ENCODE data around the gene ZNF576.
"Not testable (repeated sequence)": the region's sequence is repeated elsewhere in the genome, so short reads cannot be mapped to it uniquely, and the experiment has no call there.

ZNF576 gene, protein sequence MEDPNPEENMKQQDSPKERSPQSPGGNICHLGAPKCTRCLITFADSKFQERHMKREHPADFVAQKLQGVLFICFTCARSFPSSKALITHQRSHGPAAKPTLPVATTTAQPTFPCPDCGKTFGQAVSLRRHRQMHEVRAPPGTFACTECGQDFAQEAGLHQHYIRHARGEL

DNA sequence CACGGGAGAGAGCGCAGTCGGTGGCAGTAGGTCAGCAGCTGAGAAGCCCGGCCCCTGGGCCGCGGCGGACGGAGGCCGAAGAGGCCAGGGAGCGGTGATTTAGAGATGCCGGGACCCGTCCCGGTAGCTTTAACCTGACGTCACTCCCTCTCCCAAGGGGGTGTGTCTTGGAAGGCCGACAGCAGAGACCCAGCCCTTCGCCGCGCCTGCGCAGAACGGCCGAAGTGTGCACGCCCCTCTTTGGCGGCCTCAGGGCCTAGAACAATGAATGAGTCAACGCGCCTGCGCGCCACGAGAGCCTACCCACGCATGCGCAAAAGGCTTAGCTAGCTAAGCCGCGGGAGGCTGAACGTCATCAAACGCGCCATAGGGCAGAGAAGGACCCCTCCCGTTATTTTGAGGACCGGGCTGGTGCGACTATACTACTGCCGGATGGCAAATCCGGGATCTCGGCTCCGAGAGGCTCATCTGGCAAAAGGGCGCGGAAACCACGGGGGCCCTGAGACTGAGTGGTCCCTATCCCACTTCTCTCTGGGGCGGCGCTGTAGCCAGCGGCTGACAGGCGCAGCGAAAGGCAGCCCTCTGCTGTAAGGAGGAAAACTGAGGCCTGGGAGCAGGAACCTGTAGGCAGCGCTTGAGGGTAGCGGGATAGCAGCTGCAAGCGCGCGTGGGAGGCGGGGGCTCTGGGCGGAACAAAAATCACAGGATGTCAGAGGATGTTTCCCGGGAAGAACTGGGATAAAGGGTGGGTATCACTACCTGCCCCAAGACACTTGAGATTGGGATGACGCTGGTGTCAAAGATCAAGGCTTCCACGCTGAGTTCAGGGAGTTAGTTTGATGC lies at the start of gene ZNF576, which contains the start of gene IRGQ:
ZNF576 (plus strand) TSS at position 597 of the 843 bp plus-strand sequence. CDS start 514 bp downstream, outside the sequence.
IRGQ (minus strand) TSS at position 136 of the 843 bp plus-strand sequence. CDS start 796 bp downstream, outside the sequence.
- peak; percentile 100 for DNase-seq

DNA sequence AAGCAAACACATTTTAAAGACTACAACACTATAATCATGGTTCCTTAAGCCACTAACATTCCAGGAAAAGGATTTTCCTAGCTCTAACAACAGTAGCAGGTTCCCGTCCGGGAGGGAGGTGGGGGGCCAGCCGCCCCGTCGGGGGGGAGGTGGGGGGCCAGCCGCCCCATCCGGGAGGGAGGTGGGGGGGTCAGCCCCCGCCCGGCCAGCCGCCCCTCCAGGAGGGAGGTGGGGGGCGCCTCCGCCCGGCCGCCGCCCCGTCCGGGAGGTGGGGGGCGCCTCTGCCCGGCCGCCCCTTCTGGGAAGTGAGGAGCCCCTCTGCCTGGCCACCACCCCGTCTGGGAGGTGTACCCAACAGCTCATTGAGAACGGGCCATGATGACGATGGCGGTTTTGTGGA lies 48.5 kb upstream of the ZNF576 start:
- not testable (repeated sequence) for DNase-seq

DNA sequence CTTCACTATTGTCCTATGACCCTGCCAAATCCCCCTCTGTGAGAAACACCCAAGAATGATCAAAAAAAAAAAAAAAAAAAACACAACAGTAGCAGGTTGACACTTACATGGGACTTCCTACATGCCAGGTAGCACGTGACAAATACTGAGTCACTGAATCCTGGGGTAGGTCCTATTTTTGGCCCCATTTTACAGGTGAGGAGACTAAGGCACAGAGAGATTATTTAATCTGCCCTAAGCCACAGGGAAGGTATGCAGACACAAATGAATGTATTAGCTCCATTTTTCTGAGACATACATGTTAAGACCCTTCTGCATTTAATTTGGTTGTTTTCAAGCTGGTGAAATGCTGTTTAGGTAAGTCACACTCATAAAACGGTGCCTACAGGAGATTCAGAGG lies 47.7 kb upstream of the ZNF576 start:
- DNase-seq, result no peak

- no peak for DNase-seq
These were observed 44.8 kb upstream of the ZNF576 start for GRCh38 chr19:43551399-43552197.

DNA sequence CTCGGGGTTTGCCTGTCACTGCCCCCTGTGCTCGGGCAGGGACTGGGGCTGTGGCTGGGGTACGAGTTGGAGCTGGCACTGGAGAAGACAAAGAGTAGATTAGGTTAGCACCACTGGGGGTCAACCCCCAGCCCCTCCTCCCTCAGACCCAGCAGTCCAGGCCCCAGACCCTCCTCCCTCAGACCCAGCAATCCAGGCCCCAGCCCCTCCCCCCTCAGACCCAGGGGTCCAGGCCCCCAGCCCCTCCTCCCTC lies 44.3 kb upstream of the ZNF576 start:
- no peak for DNase-seq

DNA sequence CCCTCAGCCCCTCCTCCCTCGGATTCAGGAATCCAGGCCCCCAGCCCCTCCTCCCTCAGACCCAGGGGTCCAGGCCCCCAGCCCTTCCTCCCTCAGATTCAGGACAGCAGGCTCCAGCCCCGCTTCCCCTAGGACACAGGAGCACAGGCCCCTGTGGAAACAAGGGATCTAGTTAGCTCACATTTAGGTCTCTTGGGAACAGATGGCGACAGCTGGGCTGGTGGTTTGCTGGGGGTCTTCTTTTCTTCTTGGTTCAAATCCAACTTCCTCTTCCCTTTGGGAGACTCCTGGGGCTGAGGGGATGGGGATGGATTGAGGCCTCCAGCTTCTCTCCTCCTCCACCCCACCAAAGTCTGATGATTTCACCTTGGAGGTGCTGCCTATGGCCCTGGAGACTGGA lies 43.8 kb upstream of the ZNF576 start:
- no peak for DNase-seq

DNA sequence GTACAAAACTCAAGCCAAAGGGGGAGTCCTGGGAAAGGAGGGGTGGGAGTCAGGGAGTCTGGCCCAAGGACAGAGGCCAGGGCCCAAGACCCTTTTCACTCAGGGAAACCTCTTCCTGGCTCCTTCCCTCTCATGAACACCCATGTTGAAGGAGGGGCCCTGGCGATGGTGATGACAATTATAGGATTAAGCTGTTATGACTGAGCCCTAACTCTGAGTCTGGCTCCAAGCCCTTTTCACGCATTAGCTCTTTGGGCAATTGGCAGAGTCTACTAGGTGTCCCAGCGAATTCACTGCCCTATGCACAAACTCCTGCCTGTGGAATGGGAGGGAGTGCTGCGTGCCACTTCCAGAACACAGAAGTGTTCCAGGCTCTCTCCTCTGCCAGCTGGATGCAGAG lies 42.7 kb upstream of the ZNF576 start:
- no peak for DNase-seq

- DNase-seq, result no peak
These were observed 42.0 kb upstream of the ZNF576 start for GRCh38 chr19:43554317-43554895.

- peak; percentile 88 for DNase-seq
These were observed 41.1 kb upstream of the ZNF576 start for GRCh38 chr19:43555185-43555770.

GRCh38 chr19:43560687-43561086 lies 35.7 kb upstream of the ZNF576 start:
- DNase-seq, result peak; percentile 14

DNA sequence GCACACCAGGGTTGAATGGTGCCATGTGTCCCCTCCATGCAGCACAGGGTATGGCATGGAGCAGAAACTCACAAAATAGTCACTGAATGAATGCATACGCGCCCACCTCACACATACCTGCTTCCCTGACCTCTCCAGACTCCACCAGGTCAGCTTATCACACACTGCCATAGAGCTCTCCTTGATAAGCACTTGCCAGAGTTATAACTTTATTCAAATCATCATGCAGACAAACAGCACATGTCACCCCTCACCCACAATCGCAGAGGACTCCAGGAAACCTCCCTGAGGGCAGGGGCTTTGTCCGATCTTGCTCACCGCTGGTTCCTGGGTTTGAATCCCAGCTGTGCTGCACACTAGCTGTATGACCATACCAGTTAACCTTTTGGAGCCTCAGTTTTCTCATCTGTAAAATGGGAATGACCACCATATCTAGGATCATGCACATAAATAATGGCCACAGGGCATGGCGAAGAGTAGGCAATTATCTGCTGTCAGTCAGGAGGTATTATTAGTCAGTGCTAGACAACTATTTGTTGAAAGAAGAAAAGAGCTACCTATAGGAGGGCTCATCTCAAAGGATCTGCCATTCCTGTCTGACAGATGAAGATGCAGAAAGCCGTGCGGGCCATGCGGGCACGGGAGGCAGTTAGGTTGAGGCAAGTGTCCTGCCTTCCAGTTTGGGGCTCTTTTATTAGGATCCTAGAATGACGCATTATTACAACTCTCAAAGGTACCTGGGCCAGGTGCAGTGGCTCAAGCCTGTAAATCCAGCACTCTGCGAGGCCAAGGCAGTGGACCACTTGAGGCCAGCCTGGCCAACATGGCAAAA lies 35.0 kb upstream of the ZNF576 start:
- no peak for DNase-seq

GRCh38 chr19:43562226-43562697 lies 34.1 kb upstream of the ZNF576 start:
- DNase-seq, result no peak

GRCh38 chr19:43562698-43563241 lies 33.6 kb upstream of the ZNF576 start:
- DNase-seq, result no peak

DNA sequence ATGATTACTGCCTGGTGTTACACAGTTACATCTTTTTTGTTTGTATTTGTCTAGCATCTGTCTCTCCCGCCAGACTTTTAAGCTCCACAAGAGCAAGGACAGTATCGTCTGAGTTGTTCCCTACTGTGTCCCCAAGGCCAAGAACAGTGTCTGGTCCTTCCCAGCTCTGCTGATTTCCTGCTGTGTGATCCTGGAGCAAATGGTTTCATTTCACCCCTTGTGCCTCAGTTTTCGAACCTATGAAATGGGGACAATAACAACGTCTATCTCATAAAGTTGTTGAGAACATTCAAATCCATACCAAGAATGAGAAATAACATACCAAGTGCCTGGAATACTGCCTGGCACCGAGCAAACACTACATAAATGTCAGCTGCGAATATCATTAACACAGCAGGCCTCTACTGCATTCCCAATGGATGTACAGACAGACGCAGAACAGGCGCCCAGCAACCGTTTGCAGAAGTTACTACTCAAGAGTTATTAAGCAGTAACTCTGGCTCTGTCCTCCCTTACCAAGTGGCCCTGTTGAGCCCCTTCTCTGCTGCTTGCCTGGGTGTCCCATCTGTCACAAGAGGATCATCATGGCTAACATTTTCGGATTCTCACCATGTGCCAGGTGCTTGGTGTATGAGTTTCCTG lies 32.5 kb upstream of the ZNF576 start:
- no peak for DNase-seq

DNA sequence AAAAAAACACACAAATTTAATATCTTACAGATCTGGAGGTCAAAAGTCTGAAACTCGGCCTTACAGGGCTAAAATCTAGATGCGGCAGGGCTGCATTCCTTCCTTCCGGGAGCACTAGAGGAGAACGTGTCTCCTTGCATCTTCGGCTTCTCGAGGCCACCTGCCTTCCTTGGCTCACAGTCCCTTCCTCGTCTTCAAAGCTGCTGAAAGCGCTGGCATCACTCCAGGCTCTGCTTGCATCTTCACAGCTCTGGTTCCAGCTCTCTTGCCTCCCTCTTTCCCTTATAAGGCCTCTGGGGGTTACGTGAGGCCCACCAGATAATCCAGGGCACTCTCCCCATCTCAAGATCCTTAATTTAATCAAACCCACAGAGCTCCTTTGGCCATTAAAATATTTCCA lies 31.6 kb upstream of the ZNF576 start:
- DNase-seq, result no peak

DNA sequence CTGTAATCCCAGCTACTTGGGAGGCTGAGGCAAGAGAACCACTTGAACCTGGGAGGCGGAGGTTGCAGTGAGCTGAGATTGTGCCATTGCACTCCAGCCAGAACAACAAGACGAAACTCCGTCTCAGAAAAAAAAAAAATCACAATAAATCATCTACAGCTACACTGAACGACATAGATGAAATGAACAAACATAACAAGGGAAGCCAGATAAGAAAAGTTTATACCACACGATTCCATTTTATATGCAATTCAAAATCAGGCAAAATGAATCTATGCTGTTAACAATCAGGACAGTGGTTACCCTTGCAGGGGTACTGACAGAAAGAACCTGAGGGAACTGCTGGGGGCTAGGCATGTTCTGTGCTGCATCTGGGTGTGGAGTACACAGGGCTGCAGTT lies 26.7 kb upstream of the ZNF576 start:
- DNase-seq, result no peak

GRCh38 chr19:43570174-43570791 lies 26.1 kb upstream of the ZNF576 start:
- peak; percentile 92 for DNase-seq

GRCh38 chr19:43572171-43572588 lies 24.2 kb upstream of the ZNF576 start:
- peak; percentile 99 for DNase-seq

DNA sequence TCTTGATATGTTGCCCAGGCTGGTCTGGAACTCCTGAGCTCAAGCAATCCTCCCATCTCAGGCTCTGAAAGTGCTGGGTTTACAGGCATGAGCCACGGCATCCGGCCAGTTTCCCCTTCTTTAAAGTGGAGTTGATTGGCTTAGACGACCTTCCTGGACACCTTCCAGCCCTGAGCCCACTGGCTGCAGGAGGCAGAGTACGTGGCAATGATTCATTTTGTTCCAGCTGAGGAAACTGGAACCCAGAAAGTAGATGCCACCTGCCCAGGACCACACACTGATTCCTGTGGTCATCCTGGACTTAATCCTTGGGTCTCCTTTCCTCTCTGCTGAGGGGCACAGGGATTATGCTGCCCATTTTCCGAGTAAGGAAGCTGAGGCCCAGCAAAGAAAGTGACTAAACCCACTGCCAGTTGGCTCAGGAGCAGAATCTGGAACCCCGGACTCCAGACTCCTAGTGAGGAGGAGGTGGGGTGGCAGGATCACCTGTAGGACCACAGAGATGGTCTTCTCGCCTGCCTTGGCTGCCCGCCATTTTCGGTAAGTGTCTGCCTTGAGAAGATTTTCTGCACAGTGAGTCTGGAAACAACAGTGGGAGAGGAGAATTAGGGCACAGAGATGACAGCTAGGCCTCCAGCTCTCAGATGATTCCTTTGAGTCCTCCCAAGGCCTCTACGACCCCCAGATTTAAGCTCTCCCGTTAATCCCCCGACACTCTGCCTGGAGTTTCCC lies 21.8 kb upstream of the ZNF576 start:
- DNase-seq, result peak; percentile 65

Measured in DMS53 (cell line).